ENCODE results near the gene CCDC68. TPM values are rescaled to one million over a fixed set of nuclear protein-coding genes. Genes with fewer than 3 reads are reported as not detected.

Gene CCDC68
- total and polyA plus RNA-seq, 2 of the 13 experiments (the other 11 are each of a cell fraction or from before 2014, with no cell fraction given), result 4.6 to 13.3 TPM

- TF ChIP-seq E2F2 (CRISPR knock-in tag; IDR thresholded peaks at IDR 0.05; ENCODE audit: borderline replicate concordance) (no peak), ATF7-NPFF (CRISPR knock-in tag; IDR thresholded peaks at IDR 0.05; ENCODE audit: low read depth) (no peak), ZSCAN21 (CRISPR knock-in tag; IDR thresholded peaks at IDR 0.05; ENCODE audit: borderline replicate concordance) (no peak), ZSCAN9 (CRISPR knock-in tag; IDR thresholded peaks at IDR 0.05; ENCODE audit: borderline replicate concordance) (no peak), NCOA2 (CRISPR knock-in tag; IDR thresholded peaks at IDR 0.05) (no peak), HNF4A (CRISPR knock-in tag; IDR thresholded peaks at IDR 0.05) (no peak), SMYD3 (CRISPR knock-in tag; IDR thresholded peaks at IDR 0.05) (no peak)
Observed at GRCh38 chr18:54871231-54871630, 88.0 kb downstream of the CCDC68 start (continued).

GRCh38 chr18:54867131-54867530 is 92.1 kb downstream of the CCDC68 start:
- H3K9me3 ChIP-seq (ENCODE audit: low read length), result no peaks in the 10 kb centered on the region
- no peak overlapping the region for H3K27ac ChIP-seq (ENCODE audit: extremely low read length, insufficient read depth, low read length)
- H3K4me1 ChIP-seq (ENCODE audit: insufficient read depth, low read length), result no peaks in the 10 kb centered on the region
- intact Hi-C loops (cut with micrococcal nuclease; ENCODE audit: unreplicated experiment) (no loop called here), in situ Hi-C loops (cut with HindIII; ENCODE audit: extremely low pct_ligation_motif_present, low pct_unique_long_range_greater_than_20kb) (no loop called here)
- ChIA-PET CTCF (ENCODE audit: low intra/inter-chr PET ratio, low total read pairs) (no interaction called here), POLR2A (no interaction called here)
- H3K4me3 ChIP-seq (replicated peaks in 1 of 3; ENCODE audit: insufficient read depth in 1 of 3, low read depth in 2 of 3, low read length in 3 of 3), result no peak overlapping the region
- H3K9ac ChIP-seq (ENCODE audit: insufficient read depth, low read depth, low read length), result no peak overlapping the region
- DNase-seq (ENCODE audit: low spot score) (no peak), FAIRE-seq (no peak), ATAC-seq (no peak)
- no TSS peak for BruUV-seq (replicated peaks)
- no peak overlapping the region for H3K4me2 ChIP-seq (ENCODE audit: low read depth, low read length)
- no peaks in the 10 kb centered on the region for H3K27me3 ChIP-seq (ENCODE audit: control insufficient read depth in 1 of 2, insufficient read depth in 2 of 2, low read length in 2 of 2)
- no peaks in the 10 kb centered on the region for H3K79me2 ChIP-seq (ENCODE audit: insufficient read depth, low read length)
- H2AFZ ChIP-seq (ENCODE audit: low read length), result no peak overlapping the region
- no peaks in the 10 kb centered on the region for H4K20me1 ChIP-seq (ENCODE audit: insufficient read depth, low read length)
- no peaks in the 10 kb centered on the region for H3K36me3 ChIP-seq (replicated peaks in 1 of 2; ENCODE audit: control insufficient read depth in 1 of 2, insufficient read depth in 2 of 2, low read length in 2 of 2)
- WGBS (ENCODE audit: low lambda C conversion rate), result 5% methylated on average over 5 of the region's 5 CpGs
- TF ChIP-seq GATAD1 (CRISPR knock-in tag; IDR thresholded peaks at IDR 0.05) (no peak), NAIF1 (CRISPR knock-in tag; IDR thresholded peaks at IDR 0.05; ENCODE audit: borderline replicate concordance) (no peak), ZNF292 (CRISPR knock-in tag; IDR thresholded peaks at IDR 0.05; ENCODE audit: borderline replicate concordance, low read depth) (no peak), KLF15 (CRISPR knock-in tag; IDR thresholded peaks at IDR 0.05; ENCODE audit: borderline replicate concordance) (no peak), ZNF468 (CRISPR knock-in tag; IDR thresholded peaks at IDR 0.05) (no peak), MEF2D (CRISPR knock-in tag; IDR thresholded peaks at IDR 0.05) (no peak), ZNF282 (IDR thresholded peaks at IDR 0.05; ENCODE audit: partially characterized antibody) (no peak), SALL1 (CRISPR knock-in tag; IDR thresholded peaks at IDR 0.05) (no peak)
- TF ChIP-seq, protein P1, sequence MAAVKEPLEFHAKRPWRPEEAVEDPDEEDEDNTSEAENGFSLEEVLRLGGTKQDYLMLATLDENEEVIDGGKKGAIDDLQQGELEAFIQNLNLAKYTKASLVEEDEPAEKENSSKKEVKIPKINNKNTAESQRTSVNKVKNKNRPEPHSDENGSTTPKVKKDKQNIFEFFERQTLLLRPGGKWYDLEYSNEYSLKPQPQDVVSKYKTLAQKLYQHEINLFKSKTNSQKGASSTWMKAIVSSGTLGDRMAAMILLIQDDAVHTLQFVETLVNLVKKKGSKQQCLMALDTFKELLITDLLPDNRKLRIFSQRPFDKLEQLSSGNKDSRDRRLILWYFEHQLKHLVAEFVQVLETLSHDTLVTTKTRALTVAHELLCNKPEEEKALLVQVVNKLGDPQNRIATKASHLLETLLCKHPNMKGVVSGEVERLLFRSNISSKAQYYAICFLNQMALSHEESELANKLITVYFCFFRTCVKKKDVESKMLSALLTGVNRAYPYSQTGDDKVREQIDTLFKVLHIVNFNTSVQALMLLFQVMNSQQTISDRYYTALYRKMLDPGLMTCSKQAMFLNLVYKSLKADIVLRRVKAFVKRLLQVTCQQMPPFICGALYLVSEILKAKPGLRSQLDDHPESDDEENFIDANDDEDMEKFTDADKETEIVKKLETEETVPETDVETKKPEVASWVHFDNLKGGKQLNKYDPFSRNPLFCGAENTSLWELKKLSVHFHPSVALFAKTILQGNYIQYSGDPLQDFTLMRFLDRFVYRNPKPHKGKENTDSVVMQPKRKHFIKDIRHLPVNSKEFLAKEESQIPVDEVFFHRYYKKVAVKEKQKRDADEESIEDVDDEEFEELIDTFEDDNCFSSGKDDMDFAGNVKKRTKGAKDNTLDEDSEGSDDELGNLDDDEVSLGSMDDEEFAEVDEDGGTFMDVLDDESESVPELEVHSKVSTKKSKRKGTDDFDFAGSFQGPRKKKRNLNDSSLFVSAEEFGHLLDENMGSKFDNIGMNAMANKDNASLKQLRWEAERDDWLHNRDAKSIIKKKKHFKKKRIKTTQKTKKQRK (IDR thresholded peaks at IDR 0.05; ENCODE audit: low read length), result no peak
- TF ChIP-seq, protein P2, sequence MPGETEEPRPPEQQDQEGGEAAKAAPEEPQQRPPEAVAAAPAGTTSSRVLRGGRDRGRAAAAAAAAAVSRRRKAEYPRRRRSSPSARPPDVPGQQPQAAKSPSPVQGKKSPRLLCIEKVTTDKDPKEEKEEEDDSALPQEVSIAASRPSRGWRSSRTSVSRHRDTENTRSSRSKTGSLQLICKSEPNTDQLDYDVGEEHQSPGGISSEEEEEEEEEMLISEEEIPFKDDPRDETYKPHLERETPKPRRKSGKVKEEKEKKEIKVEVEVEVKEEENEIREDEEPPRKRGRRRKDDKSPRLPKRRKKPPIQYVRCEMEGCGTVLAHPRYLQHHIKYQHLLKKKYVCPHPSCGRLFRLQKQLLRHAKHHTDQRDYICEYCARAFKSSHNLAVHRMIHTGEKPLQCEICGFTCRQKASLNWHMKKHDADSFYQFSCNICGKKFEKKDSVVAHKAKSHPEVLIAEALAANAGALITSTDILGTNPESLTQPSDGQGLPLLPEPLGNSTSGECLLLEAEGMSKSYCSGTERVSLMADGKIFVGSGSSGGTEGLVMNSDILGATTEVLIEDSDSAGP (CRISPR knock-in tag; IDR thresholded peaks at IDR 0.05; ENCODE audit: borderline replicate concordance), result no peak

Measured in HepG2 (cell line).